GM19463 (cell line): ENCODE data around the gene DRAXIN.

Experiments used
- ATAC-seq: cut with Tn5 transposase; IDR thresholded peaks from one replicate; pipeline ENCODE4 v1.9.1; 2021; ENCODE audit warnings: mild to moderate bottlenecking, moderate library complexity; ENCODE audit not compliant: unreplicated experiment

DRAXIN gene

GRCh38 chr1:11735531-11735853 is 44.0 kb downstream of the DRAXIN start:
- ATAC-seq: no peak

DNA sequence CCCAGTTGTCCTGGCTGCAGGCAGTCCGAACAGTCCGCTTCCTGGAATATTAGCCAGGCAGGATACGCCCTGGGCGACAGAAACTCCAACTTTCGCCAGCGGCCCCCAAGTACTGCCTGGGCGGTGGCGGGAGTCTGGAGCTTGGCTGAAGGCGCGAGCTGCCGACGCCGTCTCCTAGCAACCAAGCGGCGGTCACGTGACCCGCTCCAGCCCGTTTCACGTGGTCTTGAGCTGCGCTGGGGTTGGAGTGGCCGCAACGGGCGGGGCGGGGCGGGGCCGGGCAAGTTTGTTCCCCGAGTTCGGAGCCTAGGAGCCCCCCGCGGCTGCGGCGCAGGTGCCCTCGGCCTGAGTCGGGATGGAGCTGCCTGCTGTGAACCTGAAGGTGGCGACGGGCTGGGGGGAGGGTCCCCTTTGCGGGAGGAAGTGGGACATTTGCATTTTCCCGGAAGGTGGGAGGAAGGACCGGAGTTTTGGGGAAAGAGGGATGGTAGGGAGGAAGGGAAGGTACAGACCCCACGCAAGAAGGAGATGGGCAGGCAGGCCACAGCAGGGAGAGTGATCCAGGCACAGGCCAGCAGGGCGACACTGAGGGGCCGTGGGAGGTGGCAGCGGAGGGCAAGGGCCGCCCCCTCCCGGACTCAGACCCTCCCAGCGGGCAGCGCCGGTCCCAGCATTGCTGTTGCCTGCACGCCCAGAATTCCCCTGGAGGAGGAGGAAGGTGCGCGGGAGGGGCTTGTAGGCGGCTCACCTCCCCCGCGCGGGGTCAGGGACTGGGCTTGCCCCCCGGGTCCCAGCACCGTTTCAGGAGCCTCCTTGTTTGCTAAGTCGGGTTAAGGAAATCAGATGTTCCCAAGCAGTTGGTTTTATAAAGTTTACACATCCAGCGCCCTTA is 44.6 kb downstream of the DRAXIN start, which contains the start of gene AGTRAP:
Gene AGTRAP, plus strand, starts transcription at position 283 of the 892 bp plus-strand sequence. Its CDS starts 73 bp downstream, at position 356.
- ATAC-seq: peak; percentile 78

DNA sequence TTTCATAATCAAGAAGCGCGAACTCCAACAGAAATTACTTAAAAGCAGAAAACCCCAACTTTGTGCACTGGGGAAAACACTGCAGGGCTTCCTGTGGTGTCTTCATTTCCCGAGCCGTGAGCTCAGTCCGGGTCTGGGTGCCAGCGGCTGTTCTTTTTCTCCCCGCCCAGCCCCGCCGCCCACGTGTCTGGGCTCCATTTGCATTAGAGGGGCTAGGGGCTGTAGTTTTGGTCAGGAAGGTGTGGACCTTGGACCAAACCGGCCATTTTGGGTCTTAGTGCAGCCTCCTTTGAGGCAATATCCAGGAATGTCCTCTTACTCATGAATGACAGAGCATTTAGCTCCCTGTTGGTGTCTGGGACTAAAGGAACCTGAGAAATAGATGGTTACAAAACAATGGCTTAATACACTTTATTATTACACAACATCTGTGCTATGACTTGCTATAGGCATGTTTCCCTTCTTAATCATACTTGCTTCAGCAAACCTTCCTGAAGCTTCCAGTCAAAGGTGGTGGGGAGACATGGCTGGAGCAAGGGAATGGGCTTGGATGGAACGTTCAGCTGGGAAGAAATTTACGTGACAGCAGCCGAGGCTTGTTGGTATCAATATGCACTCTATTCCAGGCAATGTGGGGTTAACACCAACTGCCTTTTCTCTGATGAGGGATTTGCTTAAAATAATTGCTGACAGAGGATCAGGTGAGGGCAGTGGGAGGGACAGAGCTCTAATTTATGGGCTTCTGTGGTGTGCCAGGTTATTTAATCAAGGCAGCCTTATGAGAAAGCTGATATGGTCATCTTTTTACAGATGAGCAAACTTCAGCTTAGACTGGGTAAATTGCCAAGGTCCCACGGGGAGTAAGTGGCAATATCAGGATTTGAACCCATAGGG is 45.5 kb downstream of the DRAXIN start:
- ATAC-seq: peak; percentile 40

- ATAC-seq: no peak
Measured at GRCh38 chr1:11738096-11738495, 46.6 kb downstream of the DRAXIN start.

DNA sequence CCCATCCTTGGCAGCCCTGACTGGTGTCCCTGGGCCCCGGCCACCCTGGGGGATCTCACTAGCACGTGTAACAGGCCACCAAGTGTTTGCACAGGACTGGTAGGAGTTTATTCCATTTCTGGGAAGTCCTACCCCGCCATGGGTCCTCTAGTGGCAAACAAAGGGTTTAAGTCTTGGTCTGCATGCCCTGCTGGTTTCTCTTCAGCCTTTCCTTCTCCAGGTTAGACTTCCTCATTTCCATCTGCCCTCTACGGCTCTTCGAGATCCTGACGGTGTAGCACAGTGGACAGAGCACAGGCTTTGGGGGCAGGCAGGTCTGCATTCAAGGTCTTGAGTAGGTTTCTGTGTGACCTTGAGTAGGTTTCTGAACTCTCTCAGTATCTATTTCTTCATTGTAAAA is 47.3 kb downstream of the DRAXIN start:
- ATAC-seq: no peak

DNA sequence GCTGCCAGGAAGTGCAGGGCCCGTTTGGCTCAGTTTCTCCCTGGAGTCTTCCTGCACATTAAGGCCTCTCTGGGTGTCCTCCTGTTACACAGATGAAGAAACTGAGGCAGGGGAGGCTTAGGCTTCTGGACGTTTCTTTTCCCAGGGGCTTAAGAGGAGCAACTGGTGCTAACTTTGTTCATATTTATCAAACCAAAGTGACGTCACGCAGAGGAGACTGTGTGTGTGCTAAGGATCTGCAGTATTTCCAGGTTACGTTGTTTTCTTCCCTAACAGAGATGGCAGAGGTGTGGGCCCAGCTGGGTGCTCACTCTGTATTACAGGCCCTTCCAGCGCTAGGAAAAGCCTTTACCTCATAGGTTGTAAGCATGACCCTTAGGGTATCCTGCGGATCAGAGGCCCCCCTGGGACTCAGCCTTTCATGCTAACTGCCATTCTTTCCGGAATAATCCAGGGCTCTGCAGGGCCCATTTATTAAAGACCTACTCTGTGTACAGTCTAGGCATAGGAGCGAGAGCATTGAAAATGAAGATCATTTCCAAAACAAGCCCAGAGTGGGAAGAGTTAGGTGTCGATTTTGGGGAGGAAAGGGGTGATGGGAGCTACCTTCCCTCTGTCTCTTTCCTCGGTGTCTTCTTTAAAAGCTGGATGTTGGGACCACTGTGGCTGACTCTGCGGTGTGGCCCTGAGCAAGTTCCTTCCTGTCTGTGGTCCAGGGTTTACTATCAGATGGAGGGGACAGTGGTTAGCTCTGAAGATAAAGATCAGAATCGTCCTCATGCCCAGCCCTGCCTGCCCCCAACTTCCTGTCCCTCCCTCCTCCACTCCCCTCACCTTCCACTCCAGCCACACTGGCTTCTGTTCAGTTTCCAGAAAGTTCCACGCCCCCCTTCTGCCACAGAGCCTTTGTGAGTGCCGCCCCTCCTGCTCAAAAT is 49.0 kb downstream of the DRAXIN start:
- ATAC-seq: no peak

DNA sequence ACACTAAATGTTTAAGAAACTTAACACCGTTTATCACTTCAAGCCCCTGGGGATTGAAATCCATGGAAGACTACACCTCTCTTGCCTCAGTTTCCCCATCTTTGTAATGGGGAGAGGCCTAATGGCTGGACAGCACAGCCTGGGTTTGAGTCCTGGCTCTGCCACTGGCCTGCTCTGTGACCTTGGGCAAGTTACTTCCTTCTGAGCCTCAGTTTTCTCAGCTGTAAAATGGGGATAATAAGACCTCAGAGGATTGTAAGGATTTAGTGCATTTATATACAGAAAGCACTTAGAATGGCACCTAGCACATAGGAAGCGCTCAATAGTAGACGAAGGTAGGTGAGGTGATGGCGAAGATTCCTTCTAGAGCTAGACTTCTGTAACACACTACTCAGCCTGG is 50.0 kb downstream of the DRAXIN start:
- no peak for ATAC-seq

- no peak for ATAC-seq
Measured at GRCh38 chr1:11741919-11742558, 50.5 kb downstream of the DRAXIN start.

DNA sequence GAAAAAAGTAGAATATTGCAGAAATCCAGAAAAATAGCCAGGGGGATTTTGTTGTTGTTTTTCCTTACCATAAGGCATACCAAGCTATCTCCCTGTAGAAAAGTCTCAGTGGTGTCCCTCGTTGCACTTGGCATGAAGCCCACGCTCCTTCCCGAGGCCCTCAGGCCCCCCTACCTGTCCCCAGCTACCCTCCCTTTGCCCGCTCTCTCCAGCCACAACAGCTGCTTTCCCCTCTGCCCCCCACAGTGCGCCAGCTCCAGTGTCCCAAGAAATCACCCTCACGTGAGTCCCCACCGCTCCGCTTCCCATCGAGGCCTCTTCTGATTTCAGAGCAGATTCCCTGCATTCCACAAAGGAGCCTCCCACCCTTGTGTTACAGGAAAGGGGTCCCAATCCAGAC is 52.8 kb downstream of the DRAXIN start:
- ATAC-seq: no peak

DNA sequence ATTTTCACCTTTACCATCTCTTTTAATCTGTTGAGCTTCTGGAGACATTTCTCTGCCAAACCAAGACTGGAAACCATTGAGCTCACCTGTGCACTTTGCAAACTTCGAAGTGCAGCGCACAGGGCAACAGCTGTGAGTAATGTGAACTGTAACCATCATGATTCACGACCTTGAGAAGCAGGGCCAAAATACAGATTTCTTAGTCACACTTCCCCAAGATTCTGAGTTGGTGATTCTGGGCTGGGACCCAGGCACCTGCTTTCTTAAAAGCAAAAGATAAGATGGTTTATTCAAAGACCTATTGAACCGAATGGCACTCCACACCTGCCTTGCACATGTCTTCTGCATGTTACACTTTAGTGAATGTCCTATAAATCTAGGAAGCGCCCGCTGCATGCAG is 54.6 kb downstream of the DRAXIN start:
- no peak for ATAC-seq

GRCh38 chr1:11746795-11747487 is 55.4 kb downstream of the DRAXIN start:
- no peak for ATAC-seq

DNA sequence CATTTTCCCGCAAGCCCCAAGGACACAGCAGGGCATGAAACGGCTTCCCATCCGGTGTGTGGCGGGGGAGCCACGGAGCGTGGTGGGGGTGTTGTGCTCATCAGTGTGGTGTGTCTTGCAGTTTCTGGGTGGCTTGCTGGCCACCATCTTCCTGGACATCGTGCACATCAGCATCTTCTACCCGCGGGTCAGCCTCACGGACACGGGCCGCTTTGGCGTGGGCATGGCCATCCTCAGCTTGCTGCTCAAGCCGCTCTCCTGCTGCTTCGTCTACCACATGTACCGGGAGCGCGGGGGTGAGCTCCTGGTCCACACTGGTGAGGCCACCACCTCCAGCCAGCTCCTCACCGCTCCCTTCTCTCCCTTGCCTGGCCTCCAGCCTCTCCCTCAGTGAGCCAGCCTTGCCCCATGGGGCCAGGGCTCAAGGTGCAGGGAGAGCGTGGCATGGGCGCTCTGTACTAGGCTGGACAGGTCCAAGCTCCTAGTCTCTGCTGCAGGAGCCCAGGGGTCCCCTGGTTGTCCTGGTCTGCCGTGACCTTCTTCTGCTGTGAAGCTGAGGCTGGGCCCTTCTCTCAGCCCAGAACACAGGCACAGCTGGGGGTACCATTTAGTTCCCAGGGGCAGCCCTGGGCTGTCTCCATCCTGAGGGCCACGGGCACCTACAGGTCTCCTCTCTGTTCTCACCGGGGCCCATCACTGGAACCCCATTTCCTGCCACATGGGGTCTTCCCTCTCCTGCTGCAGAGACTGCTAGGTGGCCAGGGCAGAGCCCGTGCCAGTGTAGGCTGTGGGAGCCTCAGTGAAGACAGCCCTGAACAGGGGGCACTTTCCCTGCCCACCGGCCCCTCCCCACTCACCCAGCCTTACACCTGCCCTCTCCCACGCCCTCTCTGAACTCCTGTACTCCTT is 57.0 kb downstream of the DRAXIN start:
- ATAC-seq: no peak

DNA sequence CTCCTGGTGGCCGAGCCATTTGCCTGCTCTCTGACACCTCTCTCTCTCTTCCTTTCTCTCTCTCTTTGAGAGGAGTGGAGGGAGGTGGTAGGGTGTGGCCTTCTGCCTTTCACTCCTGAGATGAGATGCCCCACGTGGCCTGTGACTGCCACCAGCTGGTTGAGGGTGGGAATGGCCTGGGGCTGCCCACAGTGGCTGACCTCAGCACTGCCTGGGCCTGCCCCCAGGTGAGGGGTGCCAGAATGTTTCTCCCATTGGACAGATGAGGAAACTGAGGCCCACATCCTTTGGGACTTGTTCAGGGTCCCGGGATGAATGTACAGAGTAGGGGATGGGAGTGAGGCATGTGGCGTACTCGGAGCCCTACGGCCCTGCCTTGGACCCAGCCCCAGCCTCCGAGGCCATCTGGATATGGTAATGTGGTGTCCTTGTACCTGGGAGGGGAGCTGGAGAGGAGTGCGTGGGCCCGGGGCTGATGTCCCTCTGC is 57.7 kb downstream of the DRAXIN start:
- peak; percentile 51 for ATAC-seq

- no peak for ATAC-seq
Measured at GRCh38 chr1:11749996-11750395, 58.5 kb downstream of the DRAXIN start.

DNA sequence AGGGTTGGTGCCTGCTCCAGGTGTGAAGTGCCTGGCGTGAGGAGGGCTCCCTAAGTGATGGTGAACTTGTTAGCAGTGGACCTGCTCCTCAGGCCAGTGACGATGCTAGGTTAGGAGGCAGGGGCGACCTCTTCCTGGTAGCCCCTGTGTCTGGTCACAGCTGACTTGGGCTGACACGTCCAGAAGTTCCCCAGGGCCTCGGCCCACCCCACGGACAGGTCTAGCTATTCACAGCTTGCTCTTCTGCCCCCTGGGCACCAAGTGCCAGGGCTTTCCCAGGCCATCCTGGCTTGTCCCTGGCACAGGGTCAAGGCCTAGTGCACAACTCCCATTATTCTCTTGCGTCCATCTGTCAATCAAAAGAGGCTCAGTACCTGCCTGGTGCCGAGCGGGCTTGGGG is 59.6 kb downstream of the DRAXIN start:
- ATAC-seq: no peak

GRCh38 chr1:11752359-11753088 is 61.0 kb downstream of the DRAXIN start:
- ATAC-seq: no peak

GRCh38 chr1:11753555-11754208 is 62.2 kb downstream of the DRAXIN start:
- no peak for ATAC-seq
